Kidney epithelial cell (primary cell): Measurements from ENCODE around the gene SLC35F6. TPM values are rescaled to one million over a fixed set of nuclear protein-coding genes. Genes with fewer than 3 reads are reported as not detected.

Experiments
- DNase-seq: peaks from one replicate; pipeline ENCODE4 v3.0.0-alpha.2; 2010; ENCODE audit warnings: low read depth
- H3K27me3 ChIP-seq: 2 replicates; pipeline ENCODE4 v1.6.0; 2011; ENCODE audit warnings: low read length; ENCODE audit not compliant: control insufficient read depth, insufficient read depth
- H3K36me3 ChIP-seq: 2 replicates; pipeline ENCODE4 v1.5.1; 2011; ENCODE audit warnings: low read length; ENCODE audit not compliant: control insufficient read depth, insufficient read depth
- H3K4me3 ChIP-seq: 2 replicates; pipeline ENCODE4 v1.5.1; 2011; ENCODE audit warnings: low read depth, mild to moderate bottlenecking, control low read depth, low read length
- CTCF ChIP-seq: IDR thresholded peaks from 2 replicates; pipeline ENCODE4 v1.5.1; 2011; ENCODE audit warnings: mild to moderate bottlenecking, moderate library complexity, low read length, control low read depth, inconsistent platforms; ENCODE audit not compliant: insufficient read depth, poor library complexity, severe bottlenecking
- total RNA-seq: library from RNA; depleted of rRNA; stranded (reverse); fragments of >200 nt; gene quantifications from 2 replicates; pipeline ENCODE4 v1.2.3, GENCODE V29; 2015

The SLC35F6 gene
- total RNA-seq, 1 donor from 2014 or later: 80.5 TPM

GRCh38 chr2:26718949-26719686 lies 45.0 kb upstream of the SLC35F6 start:
- H3K4me3 ChIP-seq: no peak overlapping the region
- DNase-seq: no peak
- no peak for TF ChIP-seq CTCF
- no peaks in the 10 kb centered on the region for H3K27me3 ChIP-seq
- no peaks in the 10 kb centered on the region for H3K36me3 ChIP-seq

- TF ChIP-seq CTCF: no peak
- Histone ChIP-seq H3K36me3 (no peaks in the 10 kb centered on the region), H3K4me3 (no peak overlapping the region), H3K27me3 (no peaks in the 10 kb centered on the region)
- DNase-seq: no peak
Measured at GRCh38 chr2:26720322-26721114, 43.6 kb upstream of the SLC35F6 start.

DNA sequence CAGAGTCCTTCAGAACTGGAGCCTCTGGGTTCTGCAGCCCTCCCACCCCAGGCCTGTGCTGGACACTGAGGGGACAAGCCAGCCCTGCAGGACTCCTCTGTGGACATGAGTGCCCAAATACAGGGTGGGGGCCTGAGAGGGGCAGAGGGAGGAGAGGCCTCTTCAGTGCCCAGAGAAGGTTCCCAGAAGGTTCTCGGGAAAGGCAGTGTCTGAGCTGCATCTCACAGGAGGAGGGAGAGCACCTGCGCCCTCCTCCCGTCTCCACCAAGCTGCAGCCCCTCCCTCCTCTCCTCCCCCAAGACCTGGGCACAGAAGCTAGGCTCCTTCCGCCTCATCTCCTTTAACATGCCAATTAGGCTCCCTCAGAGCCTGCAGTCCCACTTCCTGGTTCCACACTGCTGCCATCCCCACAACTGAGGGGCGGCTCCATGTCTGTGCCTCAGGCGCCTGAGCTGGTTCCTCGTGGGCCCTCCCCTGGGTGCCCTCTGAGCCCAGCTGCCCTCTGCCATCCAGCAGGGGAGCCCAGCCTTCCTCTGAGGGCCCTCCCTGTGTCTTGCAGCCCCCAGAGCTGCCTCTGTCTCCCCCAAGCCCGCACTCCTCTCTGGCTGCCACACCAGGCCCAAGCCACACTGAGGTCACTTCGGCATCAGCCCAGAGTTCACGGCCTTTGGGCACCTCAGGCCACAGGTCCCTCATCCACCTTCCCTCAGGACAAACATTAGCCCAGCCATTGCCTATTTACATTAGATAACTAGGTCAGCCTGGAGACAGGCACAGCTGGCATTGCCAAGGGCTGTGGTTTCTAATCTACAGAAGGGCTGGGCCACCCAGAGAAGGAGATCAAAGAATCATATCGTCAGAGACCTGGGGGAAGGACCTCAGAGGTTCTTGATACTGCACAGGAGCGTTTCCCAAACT lies 42.7 kb upstream of the SLC35F6 start:
- H3K4me3 ChIP-seq: no peak overlapping the region
- no peak for TF ChIP-seq CTCF
- no peak for DNase-seq
- no peaks in the 10 kb centered on the region for H3K36me3 ChIP-seq
- no peaks in the 10 kb centered on the region for H3K27me3 ChIP-seq

DNA sequence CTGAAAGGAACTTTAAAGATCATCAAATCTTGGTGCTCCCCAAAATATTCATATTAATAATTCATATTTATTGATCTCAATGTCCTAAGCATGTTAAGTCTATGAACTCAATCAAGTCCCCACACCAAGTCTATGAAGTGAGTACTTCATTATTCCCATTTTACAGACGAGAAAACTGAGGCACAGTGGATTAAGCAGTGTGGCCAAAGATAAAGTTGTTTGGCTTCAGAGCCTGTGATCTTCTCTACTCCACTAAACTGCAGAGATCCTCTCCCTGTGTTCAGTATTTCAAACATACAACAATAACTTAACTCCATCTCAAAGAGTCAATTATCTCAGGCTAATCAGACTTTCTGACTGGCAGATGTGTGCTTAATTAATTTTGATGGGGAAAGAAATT lies 41.8 kb upstream of the SLC35F6 start:
- Histone ChIP-seq H3K27me3 (no peaks in the 10 kb centered on the region), H3K4me3 (no peak overlapping the region), H3K36me3 (no peaks in the 10 kb centered on the region)
- no peak for DNase-seq
- no peak for TF ChIP-seq CTCF

DNA sequence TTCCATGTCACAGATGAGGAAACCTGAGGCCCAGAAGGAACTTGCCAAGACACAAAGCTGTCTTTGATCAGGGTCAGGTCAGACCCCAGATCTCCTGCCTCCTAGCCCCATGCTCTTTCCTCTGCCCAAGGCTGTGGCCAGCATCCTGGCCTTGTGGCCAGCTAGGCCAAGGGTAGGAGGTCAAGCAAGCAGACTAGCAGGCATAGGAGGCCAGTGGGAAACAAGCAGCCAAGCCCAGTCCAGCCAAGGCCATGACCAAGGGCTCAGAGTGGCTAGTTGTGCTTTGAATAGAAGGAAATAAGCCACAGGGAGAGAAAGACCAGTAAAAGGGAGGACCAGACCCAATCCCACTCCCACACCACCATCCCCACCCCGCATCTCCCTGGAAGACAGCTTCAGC lies 41.2 kb upstream of the SLC35F6 start:
- Histone ChIP-seq H3K36me3 (no peaks in the 10 kb centered on the region), H3K27me3 (peaks cover 3% of the 10 kb centered on the region), H3K4me3 (no peak overlapping the region)
- DNase-seq: no peak
- no peak for TF ChIP-seq CTCF
